Prostate gland (tissue), 2 donors: ENCODE data around the gene ARFGAP3.
"Not testable (repeated sequence)": the region's sequence is repeated elsewhere in the genome, so short reads cannot be mapped to it uniquely, and the experiment has no call there.

ENCODE experiments used
- CTCF ChIP-seq, 4 experiments: fragments of 200-600 bp in 2 of 4; fragments of 450-650 bp in 2 of 4; sonication (generic) in 2 of 4; IDR thresholded peaks; 1 replicate in 3 of 4; 2 replicates in 1 of 4; pipeline ENCODE4 v1.5.1; 2016 to 2019; ENCODE audit warnings: antibody characterized with exemption in 4 of 4, mild to moderate bottlenecking in 2 of 4, moderate library complexity in 2 of 4
- POLR2A ChIP-seq: fragments of 450-650 bp; IDR thresholded peaks from one replicate; pipeline ENCODE4 v1.6.1; 2016; ENCODE audit warnings: antibody characterized with exemption, mild to moderate bottlenecking
- POLR2AphosphoS5 ChIP-seq: sonication (generic); formaldehyde crosslinking; IDR thresholded peaks from one replicate; pipeline ENCODE4 v1.6.1; 2017; ENCODE audit warnings: antibody characterized with exemption

- TF ChIP-seq CTCF (IDR thresholded peaks at IDR 0.05); POLR2A; POLR2AphosphoS5: not testable (repeated sequence)
These were observed 74.8 kb downstream of the ARFGAP3 start for GRCh38 chr22:42782306-42782705.
